OCI-M2 (cell line): ENCODE results near the gene POLL.
A peak's percentile ranks its signal among the peaks of the same experiment; 100 is the strongest.
"Not testable (repeated sequence)": the region's sequence is repeated elsewhere in the genome, so short reads cannot be mapped to it uniquely, and the experiment has no call there.

ENCODE experiments used
- DNase-seq: peaks from one replicate; lab custom pipeline; 2025; ENCODE audit not compliant: unreplicated experiment; lab: John Stamatoyannopoulos, UW

POLL gene

DNA sequence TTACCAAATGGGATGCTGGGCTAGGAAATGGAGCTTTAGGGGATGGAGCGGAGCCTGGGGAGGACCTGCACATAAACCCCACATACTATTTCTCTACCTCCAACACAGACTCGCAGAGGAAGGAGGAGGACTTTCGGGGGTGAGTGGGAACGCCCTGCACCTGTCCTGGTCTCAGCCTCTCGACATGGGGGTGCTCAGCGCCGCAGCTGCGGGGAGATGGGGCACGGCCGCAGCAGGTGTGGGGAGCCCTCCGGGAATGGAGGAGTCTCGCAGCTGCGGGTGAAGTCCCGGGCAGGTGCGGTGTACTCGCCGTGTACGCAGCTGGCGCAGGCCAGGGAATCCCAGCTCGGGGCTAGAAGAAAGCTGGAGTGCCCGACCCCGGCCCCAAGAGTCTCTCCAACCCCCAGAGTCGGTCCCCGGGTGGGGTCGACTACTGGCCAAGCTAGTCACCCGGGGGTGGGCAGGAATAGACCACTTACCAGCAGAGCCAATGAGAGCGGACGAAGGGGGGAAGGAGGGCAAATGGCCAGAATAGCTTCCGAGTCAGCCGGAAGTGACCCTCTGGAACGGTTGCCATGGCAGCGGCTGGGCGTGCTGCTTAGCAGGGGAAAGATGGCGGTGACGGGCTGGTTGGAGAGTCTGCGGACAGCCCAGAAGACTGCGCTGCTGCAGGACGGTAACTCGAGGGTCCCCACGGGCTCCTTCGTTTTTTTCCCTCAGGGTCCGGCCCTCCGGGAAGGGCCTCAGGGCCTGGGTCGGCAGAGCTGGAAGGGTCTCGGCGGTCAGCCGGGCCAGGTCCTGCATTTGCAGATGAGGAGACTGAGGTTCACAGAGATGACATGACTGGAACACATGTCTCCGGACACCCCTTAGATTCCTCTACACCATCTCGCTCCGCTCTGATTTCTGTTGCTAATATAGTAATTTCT, at the start of gene POLL, which contains the start of gene DPCD:
Gene POLL (minus strand): TSS at position 533 of the 929 bp plus-strand sequence. CDS start 897 bp downstream, outside the sequence.
Gene DPCD (plus strand): TSS at position 597 of the 929 bp plus-strand sequence. CDS start 16 bp downstream, at position 613.
- peak; percentile 90 for DNase-seq

DNA sequence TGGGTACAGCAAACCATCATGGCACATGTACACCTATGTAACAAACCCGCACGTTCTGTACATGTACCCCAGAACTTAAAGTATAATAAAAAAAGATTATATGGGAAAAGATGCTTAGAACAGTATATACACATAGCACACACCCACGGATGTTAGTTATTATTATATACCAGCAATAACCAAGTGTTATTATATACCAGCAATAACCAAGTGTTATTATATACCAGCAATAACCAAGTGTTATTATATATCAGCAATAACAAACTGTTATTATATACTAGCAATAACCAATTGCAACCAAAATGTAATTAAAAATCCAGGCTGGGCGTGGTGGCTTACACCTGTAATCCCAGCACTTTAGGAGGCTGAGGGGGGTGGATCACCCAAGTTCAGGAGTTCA, 45.5 kb upstream of the POLL start:
- DNase-seq: not testable (repeated sequence)

DNA sequence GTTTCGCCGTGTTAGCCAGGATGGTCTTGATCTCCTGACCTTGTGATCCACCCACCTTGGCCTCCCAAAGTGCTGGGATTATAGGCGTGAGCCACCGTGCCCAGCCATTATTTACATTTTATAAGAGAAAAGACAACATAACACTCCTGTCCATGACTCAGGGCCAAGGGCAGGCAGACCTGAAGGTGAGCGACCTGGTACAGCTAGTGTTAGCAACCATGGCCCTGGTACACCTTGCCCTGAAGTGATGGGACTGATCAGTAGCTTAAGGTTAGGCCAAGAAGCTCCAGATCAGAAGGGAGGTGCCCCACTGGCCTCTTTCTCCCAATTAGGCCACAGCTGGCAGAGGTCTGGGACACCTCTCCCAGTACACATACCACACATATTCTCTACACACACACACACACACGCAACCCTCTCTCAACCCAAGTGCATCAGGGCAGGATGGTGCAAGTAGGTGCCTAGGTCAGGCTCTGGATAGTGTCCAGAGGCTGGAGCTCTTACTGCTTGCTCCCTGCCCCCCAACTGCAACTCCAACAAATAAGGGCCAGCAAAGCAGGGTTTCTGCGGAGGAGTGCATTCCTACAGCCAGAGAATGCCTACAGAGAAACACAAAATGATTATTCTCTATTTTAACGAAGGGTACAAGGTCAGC, 43.9 kb upstream of the POLL start:
- no peak for DNase-seq

DNA sequence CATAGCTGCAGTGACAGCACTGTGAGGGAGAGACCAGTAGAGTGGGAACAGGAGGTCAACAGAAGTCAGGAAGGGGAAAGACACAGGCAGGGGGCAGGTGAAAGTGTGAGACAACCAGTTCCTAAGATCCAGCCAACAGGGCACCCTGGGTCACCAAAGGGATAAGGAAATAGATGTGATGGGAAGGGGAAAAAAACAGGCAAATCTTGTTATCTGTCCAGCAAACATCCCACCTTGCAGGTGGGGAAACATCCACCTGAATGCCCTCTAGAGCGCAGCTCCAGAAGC, 42.5 kb upstream of the POLL start:
- DNase-seq: no peak

DNA sequence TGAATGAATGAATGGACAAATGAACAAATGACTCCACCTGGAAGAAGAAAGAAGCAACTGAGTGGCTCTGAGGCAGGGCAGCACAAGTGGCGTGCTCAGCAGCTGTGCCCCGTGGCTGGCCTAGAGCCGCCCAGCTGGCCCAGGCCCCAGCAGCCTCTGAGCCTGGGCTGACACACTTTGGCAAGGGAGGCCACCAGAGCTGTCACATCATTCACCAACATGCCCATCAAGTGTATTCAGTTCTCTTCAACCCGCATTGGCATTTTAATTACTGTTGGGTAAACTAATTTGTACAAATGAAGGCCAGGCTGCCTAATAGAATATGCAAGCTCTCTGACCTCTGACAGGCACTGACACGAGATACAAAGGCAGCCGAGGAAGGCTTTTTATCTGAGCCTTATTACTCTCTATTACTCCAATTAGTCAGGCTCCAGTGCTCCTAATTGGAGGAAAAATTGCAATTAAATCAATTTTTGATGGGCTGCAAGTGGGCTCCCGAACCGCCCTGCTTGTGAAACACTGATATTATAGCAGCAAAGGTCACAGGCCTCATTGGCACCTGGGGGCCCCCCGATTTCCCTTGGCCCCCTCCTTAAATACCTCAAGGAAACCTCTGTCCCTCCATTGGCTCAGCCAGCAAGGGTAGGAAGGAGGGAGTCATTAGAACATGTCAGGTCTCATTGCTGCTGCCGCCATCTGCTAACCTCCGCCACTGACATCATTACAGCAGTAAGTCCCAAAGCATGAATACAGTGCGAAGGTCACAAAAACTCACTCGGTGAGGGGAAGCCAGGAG, 42.0 kb upstream of the POLL start:
- DNase-seq: no peak

DNA sequence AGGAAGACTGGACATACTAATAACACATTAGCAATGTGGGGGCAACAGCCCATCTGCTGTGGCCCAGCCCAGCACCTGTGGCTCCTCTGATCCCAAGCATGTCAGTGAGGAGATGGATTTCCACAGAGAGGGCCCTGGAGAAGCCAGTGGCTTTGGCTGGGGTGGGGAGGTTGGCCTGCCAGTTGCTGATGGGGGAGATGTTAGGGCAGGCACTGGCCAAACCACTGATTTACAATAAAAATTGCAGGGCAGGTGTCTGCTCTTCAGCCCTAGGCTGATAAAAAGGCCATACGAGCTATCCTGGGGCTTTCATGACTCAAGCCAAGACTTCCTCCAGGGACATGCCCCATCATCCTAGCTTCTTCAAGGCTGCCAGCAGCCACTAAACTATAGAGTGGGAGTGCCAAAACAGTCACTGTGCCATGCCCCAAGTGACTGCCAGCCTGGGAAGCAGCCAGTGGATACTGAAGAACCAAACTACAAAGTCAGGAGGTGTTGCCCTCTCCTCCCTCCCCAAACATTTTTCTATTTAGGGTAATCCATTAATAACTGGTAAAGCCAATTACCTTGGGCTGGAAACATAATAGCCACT, 37.9 kb upstream of the POLL start:
- no peak for DNase-seq

DNA sequence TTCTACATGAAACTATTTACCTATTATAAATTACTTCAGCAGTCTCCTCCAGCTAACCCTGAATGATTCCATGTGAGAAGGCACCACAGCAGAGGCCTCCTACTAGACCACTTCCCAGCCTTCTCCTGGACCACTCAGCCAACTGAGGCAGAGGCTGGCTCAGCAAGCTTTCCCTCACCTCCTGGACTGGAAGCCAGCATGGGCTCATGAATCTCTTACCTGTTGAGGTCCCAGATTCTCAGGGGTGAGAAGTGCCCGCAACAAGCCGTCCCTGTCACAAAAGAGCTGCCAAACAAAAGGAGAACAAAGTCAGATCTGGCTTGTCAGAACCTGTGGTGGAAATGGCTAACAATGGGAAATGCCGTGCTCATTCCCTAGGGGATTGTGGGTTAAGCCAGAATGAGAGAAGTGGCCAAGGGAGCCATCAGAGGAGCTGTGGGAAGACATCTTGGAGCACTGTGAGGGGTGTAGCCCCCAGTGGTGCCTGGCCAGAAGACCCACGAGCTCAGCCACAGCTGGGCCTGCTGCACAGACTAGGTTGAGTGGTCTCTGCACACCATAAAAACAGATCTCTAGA, 36.6 kb upstream of the POLL start:
- no peak for DNase-seq

DNA sequence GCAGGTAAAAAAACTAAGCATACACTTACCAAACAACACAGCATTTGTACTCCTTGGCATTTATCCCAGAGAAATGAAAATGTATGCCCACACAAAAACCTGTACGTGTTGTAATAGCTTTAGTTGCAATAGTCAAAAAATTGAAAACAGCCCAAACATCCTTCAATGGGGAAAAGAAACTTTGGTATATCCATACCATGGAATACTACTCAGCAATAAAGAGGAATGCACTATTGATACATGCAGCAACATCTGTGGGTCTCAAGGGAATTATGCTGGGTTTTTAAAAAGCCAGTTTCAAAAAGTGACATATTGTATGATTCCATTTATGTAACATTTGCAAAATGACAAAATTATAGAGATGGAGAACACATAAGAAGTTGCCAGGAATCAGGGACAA, 35.5 kb upstream of the POLL start:
- DNase-seq: no peak

DNA sequence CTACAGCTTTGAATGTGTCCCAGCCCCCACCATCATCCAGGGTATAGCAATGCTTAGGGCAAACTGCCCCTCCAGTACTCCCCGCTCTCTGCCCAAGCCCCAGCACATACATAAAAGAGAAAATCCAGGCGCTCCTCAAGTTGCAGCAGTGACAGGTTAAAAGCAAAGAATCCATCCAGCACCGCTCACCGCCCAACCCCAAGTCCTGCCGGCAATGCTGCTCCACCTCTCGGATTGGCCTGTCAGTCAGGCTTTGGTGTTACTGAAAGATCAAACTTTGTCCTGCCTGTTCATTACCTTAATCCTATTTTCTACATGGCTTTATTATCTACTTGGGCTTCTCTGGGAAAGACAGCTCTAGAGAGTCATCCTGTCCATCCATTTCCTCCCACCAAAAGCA, 31.9 kb upstream of the POLL start:
- no peak for DNase-seq

DNA sequence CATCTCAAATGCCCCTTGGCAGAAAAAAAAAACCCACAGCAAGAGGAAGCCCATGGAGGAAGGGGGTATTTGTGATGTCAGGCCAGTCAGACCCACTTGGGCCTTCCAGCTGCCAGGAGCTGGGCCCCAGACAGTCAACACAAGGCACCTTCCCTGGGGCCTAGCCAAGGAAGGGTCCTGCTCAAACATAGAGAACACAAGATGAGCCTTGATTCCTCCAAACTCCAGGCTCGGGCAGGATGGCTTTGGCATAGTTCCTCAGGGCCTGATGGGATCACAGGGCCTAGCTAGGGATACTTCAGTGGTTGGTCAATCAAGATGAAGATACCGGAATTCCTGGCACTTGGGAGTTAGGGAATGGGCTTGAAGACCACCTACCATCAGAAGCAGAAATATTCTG, 30.8 kb upstream of the POLL start:
- DNase-seq: no peak

DNA sequence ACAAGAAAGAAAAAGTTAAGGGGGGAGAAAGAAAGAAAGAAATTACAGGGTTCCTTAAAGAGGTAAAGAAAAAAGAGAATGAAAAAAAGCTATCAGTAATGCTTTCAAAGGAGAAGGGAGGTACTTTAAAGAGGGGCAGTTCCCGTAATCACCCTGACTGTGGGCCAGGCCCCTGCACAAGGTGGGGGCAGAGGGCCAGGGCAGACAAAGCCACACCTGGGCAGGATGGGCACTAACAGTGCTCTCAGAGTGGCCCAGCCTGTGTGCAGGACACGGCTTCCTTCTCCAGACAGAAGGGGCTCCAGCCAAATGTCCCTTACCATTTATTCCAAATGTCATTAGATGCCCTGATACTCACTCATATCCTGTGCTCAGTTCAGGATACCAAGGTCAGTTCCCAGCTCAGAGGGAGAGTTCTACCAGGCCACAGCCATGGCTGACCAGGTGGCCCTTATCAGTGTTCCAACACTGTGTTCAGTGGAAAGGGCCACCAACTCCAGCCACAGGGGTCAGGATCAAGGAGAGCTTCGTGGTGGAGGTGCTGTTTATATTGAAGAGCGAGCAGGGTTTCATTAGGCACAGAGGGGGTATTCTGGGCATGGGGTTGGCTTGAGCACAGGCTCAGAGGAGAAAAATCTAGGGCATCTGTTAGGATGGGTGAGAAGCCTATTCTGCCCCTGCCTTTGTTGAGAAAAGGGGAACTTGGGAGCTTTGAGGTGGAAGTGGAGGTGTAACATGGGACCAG, 29.9 kb upstream of the POLL start:
- no peak for DNase-seq

DNA sequence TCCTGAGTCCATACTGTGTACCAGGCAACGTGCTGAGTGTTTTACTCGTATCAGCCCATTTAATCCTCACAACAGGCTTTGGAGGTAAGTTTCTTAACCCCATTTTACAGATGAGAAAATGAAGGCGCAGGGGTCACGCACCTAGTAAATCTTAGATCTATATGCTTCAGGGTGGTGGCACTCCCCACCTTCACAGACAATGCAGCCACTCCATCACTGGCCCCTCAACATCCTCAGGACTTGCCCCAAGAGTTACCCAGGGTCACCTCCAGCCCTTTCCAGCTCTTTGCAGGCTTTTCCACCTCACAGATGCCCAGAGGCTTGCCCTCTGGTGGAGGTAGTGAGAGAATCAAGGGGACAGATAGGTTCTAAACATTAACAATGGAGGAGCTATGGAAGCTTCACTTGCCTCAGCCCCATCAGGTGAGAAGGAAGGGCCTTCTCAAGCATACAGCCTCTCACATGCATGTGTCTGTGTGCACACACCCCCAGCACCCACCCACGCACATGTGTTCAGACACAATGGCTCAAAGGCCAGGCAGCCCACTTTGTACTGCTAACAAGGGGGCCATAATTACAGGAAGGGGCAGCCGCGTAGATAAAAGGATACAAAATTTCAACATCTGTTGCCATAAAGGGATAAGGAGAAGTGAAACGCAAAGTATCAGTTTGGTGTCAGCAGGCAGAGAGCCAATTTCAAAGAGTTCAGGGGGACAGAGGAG, 29.2 kb upstream of the POLL start:
- DNase-seq: no peak

DNA sequence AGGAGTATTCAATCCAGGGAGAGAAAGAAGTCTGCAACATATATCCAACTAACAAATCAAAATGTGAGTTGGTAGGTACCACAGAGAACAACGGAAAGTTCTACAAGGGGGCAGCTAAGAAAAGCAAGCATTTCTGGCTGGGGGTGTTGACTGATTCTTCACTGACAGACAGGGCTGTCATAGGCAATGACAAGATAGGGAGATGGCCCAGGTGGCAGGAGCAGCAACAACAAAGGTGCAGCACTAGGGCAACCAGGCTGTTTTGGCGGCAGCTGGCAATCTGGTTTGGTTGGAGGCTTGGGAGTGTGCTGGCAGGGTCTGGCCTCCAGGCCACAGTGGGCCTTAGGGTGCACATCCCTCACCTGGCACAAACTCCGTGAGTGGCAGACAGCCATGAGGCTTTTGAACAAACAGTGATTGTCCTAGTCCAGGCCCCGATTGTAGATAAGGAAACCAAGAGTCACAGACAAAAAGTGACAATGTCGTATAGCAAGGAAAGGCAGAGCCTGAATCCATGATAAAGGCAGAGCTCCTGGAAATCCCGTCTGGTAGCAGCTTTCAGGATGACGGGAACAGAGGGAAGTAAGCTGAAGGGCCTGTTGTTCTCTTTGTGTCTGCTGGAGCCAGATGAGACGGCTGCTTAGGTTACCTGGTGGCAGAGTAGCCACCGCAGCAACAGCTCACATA, 28.5 kb upstream of the POLL start:
- no peak for DNase-seq

DNA sequence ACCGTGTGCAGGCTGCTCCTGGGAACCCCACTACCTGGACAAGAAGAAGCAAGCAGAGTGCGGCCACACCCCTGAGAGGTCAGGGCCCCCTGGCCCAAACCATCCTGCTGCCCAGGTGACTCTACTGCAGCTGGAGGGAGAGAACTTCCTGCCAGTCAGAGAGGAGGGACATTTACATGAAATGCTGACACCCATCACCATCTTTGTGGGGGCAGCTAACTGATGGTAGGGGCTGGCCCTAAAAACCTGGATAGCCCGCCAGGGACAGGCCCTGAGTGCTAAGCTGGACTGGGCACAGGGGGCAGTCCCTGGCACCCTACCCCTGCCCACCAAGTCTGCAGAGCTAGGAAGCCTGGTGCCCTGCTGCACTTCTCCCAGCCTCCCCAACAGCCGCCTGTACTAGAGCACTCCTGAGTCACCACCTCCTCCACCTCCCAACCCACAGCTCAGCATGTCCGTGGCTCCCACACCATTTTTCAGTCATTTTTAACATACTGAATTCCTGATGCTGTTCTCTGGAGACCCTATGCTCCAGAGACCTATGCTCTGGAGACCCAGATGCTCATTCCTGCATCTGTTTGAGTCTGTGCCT, 27.6 kb upstream of the POLL start:
- no peak for DNase-seq

DNA sequence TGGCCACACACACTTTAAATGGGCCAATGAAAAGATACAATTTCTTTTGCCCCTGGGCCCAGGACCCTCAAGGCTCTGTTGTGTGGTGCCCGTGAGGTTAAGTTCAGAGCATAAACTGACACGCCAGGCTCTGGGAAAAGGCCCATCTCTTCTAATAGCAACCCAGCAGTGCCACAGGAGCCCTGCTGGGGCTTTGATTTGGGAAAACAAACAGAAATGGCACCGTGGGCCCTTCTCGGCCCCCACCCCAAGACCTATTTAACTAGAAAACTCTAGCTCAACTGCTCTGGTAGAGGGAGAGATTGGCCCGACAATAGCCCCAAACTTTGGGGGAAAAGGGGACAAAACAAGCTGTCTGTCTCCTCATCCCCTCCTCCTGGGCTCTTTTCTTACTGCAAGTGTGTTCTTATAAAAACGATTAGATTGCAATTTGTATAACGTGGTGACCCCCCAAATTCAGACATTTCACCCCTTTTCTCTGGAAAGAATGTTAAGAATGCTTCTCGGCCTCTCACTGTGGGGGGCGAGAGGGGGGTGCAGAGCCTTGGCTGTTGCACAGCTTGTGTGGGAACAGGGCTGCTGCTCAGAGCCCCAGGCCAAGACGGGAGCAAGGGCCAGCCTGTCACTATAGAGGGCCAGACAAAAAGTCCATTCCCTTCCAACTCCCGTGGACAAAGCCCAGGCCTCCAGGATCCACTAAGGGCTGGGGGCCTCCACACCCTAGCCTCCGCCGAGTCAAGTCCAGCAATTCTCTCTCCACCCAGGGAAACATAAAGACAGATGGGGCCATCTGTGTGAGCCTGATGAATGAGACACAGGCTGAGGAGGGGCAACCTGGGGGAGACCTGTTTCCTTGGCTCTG, 26.8 kb upstream of the POLL start:
- no peak for DNase-seq

DNA sequence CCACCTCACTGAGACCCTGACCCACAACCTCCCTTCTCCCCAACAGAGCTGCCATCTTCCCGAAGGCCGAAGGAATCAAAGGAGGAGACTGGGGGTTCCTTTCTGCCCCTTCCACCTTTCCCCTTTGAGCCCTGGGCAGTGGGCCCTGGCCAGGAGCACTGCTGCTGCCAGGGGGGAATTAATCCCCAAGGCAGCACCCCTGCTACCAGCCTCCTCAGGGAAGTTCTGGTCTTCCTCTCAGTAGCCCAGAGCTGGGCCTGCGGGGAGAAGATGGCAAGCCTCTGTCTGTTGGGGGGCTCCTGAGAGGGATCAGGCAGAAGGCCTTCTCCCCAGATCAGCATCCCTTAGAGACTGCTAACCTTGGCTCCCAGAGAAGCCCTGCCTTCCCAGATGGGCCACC, 25.6 kb upstream of the POLL start:
- DNase-seq: no peak

DNA sequence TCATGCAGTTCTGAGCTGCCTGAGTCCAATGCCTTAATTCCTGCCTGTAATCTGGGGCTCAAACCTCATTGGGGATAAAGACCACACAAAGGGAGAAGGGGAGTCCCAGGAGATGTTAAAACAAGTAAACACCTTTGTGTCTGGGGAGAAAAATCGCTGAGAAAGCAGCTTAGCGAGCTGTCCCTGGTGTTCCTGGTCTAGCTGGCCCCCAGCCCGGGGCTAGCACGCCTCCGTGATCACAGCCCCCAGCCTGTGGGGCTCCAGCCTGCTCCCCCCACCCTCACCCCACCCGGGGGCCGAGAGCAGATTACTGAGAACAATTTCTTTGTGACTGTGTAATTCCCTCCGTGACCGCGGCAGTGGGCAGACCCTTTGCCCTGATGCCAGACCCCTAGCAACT, 24.8 kb upstream of the POLL start:
- DNase-seq: no peak

DNA sequence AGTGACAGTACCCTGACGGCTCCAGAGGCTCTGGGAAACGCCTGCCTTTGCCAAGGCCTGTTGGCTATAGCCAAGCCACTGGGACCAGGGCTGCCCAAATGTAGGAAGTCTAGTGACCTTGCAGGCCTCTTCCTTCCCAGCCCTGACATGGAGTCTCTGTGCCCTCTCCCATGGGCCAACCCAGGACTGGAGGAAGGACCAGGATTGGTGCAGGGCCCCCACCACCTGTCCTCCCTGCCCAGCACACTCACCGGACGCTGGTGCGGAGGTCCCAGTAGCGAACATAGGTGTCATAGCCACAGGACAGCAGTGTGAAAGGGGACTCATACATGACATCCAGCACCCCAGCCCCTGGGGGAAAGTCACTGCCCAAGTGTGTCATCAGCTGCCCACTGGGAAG, 24.0 kb upstream of the POLL start:
- no peak for DNase-seq
